ENCODE measurements around the gene SOX1.

SOX1 gene

DNA sequence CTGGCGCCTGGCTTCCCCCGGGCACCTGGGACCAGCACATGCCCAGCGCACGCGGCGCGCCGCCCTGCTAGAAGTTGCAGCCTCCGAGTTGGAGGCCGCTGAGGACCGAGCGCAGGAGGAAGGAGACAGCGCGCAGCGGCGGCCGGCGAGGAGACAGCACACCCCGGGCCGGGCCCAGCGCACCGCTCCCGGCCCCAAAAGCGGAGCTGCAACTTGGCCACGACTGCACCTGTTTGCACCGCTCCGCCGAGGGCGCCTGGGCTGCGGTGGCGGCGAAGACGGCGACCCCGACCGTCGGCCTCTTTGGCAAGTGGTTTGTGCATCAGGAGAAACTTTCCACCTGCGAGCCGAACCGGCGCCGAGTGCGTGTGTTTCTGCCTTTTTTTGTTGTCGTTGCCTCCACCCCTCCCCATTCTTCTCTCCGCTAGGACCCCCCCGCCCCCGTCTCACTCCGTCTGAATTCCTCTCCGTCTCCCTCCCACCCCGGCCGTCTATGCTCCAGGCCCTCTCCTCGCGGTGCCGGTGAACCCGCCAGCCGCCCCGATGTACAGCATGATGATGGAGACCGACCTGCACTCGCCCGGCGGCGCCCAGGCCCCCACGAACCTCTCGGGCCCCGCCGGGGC, at the start of gene SOX1:
Gene SOX1, plus strand, starts transcription at position 34 of the 626 bp plus-strand sequence. Its CDS starts 510 bp downstream, at position 544.
- no peak for DNase-seq

DNA sequence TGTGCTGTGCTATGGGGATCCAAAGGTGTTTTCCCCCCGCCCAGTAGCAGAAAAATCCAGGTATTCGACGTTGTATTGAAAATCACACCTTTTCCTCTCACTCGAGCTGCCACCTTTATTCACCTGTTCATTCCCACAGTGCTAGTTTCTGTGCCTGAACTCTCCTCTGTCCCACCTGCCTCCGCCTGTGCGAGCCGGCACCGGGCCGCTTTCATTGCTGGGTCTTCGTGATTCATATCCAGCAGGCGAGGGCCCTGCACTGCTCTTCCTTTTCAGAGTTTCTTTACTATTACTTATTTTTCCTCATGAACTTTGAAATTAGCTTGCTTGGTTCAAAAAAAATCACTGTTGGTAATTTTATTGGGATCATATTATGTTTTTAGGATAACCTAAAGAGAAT, 42.4 kb upstream of the SOX1 start:
- no peak for DNase-seq

DNA sequence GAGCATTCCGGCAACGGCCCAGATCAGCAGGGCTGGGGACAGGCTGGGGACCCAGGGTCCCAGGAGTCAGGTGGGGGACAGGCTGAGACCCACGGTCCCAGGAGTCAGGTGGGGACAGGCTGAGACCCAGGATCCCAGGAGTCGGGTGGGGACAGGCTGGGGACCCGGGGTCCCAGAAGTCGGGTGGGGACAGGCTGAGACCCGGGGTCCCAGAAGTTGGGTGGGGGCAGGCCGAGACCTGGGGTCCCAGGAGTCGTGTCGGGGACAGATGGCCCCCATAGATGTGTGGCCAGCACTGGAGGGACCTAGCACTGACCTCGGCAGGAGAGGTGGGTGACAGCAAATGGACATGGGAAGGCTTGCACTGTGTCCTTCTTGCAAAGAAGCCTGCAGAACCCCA, 39.7 kb upstream of the SOX1 start:
- DNase-seq, result no peak

GRCh38 chr13:112028481-112028880, 38.5 kb upstream of the SOX1 start:
- DNase-seq, result no peak

DNA sequence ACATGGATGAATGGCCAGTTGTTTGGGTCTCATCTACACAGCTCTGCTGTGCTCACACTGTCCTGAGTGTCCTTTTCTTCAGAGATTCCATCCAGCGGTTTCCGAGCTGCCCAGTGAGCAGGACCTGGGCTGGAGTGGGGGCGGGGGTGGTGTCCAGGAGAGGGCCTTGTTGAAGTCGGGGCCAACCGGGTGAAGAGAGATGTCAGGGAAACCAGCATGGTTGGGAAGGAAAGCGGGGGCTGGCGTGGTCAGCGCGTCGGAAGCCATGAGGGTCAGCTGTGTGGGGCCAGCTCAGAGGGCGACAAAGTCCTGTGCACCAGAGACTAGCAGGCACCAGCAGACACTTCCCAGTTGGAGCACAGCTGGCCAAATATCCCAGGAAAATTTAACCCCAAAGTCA, 37.8 kb upstream of the SOX1 start:
- DNase-seq, result no peak

DNA sequence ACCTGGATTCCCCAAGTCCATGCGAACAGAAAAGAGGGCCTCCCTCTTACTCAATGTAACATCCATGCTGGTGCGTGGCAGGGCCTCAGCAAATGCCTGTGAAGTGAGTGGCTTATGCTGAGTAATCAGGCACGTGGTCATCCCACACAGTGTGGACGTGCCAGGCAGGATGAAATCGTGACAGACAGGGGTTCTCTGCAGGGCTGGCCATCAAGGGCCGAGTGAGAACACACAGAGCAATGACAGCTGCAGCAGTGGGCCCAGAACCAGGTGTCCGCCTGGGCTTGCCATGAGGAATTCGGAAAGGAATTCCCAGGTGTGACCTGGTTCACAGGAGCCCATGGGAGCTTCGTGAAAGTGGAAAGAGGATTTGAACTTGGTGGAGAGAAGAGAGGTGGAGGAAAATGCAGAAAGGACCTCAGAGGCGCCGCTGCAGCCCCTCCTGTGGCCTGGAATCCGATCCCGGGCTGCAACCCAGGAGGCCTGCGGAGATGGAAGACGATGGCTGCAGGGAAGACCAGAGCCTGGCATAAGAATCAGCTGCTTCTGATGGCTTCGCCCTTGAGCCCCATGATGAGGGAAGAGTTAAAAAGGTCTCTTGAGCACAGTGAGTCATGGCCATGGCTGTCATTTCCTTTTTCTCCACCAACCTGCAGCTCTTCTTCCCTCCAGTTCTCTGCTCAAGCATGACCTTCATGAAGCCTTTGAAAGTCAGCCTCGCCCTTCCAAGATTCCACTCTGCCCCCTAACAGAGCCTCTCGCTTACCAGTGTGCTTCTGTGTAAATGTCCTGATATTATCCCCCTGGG, 34.6 kb upstream of the SOX1 start:
- no peak for DNase-seq

DNA sequence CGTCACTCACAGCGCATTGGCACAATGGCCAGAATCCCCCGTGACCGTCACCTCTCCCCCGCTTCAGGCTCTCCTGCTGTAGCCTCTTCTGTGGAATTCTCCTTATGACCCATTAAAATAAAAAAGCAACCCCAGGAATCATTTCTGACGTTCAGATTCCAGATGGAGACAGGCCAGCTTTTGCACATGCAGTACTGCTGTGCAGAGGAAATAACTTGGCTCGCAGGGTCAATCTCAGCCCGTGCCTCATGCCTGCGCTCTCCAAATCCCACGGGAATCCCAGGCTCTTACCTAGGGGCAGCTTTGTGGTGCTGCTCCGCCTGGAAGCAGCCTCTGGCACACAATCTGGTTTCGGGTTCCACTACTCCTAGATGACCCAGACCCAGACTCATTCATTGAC, 32.7 kb upstream of the SOX1 start:
- no peak for DNase-seq

GRCh38 chr13:112034846-112035245, 32.1 kb upstream of the SOX1 start:
- no peak for DNase-seq

GRCh38 chr13:112042496-112042895, 24.5 kb upstream of the SOX1 start:
- DNase-seq, result no peak

DNA sequence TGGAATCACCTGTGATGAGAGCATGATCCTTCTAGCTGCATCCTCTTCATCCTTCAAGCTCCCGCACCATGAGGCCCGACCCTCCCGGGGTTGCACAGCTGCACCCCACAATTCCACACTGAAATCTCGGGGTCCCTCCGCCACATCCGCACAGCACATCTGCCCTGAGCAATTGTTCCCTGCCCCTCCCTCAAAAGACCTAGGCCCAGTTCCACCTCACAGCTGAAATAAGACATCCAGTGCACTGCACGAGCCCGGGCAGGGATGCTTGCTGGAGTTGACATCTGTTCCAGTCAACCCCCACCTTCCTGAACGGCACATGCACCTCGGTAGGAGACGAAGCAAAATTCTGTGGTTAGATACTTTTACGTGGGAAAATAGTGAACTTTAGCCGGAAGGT, 14.7 kb upstream of the SOX1 start:
- DNase-seq, result no peak

- DNase-seq, result no peak
These were observed 13.7 kb upstream of the SOX1 start for GRCh38 chr13:112053167-112053743.

GRCh38 chr13:112053744-112054615, 13.0 kb upstream of the SOX1 start:
- DNase-seq, result no peak

GRCh38 chr13:112054616-112055015, 12.3 kb upstream of the SOX1 start:
- no peak for DNase-seq

DNA sequence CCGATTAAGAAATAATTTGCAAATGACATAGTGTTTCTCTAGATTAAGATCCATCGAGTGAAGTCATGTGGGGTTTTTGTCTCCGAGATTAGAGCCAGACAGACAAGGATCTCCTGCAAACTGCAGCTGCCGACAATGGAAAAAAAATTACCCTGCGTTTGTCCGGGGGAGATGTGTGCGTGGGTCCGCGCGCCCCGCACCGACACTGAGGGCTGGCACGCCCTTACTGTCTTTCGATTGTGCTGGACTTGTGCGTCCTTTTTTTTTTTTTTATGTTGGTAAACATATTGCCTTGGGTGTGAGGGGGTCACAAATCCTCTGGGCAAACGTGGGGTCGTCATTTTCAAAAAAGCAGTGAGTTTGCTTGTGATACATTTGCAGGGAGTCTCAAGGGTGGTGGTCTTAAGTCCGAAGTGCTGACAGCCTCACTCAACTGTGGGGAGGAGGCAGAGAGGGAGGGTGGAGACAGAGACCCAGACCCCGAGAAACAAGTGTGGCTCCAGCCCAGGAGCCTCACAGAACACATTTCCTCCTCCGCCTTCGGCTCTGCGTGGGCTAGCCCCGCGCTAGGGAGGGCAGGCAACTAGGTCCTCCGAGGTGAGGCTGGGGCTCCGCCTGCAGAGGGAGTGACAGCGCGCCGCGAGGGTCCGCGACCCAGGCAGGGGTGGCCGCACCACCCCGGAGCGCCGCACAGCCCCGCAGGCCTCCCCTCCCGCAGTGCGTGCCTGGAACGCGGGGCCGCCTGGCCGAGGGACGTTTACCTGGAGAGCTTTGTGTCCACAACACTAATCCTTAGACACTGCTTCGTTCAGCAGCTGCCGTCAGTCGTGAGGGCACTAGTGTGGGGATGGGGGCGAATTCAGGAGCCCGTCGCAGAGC, 11.7 kb upstream of the SOX1 start:
- DNase-seq, result no peak

DNA sequence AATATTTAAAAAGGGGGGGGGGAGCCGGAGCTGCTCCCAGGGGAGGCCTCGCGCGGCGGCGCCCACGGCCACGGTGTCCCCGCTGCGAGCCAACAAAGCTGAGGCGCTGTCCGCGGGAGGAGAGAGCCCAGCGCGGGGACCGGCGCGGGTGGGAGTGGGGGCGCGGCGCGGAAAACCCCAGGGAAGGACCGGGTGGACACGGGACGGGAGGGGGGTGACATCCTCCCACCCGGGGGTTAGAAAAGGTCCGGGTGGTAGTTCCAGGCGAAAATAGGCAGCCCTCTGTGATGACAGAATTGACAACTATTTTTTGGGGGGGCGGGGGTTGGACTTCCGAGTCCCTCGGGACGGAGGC, 11.1 kb upstream of the SOX1 start:
- no peak for DNase-seq

GRCh38 chr13:112056284-112056727, 10.6 kb upstream of the SOX1 start:
- no peak for DNase-seq

GRCh38 chr13:112056739-112057438, 10.1 kb upstream of the SOX1 start:
- no peak for DNase-seq

DNA sequence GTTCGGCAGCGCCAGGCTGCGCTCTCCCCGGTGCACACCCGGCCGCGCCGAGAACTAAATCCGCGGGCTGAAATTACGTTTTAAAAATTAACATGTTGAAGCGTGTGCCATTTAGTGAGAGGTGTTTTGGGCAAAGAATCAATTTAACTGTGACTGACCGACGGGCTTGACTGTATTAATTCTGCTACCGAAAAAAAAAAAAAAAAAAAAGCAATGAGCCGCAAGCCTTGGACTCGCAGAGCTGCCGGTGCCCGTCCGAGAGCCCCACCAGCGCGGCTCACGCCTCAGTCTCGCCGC, 9.6 kb upstream of the SOX1 start:
- no peak for DNase-seq

- DNase-seq, result no peak
These were observed 9.0 kb upstream of the SOX1 start for GRCh38 chr13:112057736-112058518.

DNA sequence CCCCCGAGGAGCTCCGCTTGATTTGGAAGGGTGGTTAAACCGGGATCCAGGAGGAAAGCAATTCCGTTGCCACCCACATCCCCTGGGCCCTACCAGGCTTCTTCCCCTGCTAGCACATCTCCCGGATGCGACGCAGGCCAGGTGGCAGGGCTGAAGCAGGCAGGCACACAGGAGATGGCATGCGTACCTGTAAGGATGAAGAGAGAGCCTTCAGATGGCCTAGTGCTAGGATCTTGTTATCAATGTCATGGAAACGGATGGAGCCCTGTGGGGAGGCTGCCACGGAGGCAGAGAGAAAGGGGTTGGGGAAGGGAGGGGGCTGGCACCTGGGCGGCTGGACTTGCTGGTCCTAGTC, 8.5 kb upstream of the SOX1 start:
- no peak for DNase-seq

DNA sequence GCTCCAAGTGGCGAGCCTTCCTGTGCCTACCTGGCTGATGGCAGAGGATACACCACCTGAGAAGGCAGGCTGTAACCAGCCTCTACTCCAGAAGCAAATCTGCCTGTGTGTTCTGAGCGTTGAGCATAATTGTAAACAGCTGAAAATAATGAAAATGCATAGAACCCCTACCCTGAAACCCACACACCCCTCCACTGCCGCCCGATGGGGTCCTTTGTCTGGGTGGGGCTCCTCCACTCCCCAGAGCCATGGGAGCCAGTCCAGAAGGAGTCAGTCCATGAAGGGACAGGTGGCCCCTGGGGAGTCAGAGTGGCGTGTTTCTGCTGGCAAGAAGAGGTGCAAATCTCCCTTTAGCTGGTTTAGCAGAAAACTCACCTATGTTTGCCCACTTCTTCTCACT, 8.0 kb upstream of the SOX1 start:
- DNase-seq, result no peak

Data from CD4-positive, alpha-beta T cell treated with Interleukin-12 subunit alpha and Interleukin-12 subunit beta, for 1 hour (primary cell).